Activated CD8-positive, alpha-beta memory T cell treated with anti-CD3 and anti-CD28 coated beads for 24 hours (primary cell): ENCODE data around the gene C16orf89.
"Not testable (repeated sequence)": the region's sequence is repeated elsewhere in the genome, so short reads cannot be mapped to it uniquely, and the experiment has no call there.

ENCODE experiments used
- DNase-seq: peaks from one replicate; pipeline ENCODE4 v3.0.0-alpha.2; 2020

Gene C16orf89

DNA sequence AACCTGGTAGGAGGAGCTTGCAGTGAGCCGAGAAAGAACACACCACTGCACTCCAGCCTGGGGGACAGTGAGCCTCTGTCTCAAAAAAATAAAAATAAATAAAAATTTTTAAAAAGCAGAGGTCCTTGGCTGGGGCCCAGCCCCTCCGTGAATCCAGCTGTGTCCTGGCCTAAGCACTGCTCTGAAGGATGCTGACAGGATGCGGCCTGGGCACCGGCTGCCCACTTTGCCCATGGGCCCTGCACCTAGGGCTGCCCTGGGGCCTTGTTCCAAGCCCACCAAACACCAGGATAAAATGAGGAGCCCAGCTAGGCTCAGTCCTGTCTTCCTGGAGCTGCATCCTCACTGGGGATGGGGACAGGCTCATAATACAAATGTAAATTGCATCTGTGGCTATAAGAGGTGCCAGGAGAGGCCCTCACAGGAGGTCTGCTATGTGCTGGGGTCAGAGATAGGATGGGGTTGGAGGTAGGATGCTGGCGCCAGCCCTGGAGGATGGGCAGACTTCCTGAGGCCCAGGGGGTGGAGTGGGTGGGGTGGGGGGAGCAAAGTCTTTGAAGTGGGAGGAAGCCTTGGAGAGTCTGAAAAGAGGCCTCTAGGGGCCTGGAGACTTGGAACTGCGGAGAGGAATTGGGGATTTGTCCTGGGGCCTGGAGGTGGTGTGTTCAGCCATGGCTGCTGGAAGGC lies 6.2 kb downstream of the C16orf89 start:
- DNase-seq: no peak

DNA sequence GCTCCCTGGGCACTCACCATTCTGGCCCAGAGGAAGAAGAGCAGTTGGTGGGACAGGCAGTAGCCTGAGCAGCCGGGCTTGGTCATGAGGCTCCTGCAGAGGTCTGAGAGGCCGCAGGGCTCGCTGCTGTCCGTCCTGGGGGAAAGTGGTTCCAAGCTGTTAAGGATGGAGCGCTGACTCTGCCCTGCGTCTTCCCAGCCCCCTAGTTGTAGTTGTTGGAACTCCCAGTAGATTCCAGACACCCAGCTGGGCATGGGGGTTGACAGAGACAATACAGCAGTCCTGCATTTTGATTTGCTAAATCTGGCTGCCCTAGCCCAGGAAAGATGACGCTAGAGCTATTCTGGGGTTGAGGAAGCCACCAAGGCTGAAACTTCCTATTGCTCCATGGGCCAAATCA lies 7.3 kb downstream of the C16orf89 start:
- DNase-seq: no peak

DNA sequence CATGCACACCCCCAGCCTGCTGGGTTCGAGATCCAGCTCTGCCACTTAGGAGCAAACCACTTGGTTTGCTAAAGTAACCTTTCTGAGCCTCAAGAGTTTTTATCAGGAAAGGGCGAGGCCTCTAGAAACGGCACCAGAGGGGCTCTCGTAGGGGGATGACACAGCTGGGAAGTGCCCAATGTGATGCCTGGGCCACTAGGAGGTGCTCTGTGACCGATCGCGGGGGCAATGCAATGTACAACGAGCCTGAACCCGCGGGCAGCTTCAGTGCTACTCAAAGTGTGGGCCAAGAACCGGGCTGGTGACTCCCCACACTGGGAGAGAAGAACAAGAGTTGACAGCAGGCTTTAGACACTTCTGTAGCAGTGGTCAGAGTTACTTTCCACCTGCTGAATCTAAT lies 9.4 kb downstream of the C16orf89 start:
- DNase-seq: peak; percentile 70

DNA sequence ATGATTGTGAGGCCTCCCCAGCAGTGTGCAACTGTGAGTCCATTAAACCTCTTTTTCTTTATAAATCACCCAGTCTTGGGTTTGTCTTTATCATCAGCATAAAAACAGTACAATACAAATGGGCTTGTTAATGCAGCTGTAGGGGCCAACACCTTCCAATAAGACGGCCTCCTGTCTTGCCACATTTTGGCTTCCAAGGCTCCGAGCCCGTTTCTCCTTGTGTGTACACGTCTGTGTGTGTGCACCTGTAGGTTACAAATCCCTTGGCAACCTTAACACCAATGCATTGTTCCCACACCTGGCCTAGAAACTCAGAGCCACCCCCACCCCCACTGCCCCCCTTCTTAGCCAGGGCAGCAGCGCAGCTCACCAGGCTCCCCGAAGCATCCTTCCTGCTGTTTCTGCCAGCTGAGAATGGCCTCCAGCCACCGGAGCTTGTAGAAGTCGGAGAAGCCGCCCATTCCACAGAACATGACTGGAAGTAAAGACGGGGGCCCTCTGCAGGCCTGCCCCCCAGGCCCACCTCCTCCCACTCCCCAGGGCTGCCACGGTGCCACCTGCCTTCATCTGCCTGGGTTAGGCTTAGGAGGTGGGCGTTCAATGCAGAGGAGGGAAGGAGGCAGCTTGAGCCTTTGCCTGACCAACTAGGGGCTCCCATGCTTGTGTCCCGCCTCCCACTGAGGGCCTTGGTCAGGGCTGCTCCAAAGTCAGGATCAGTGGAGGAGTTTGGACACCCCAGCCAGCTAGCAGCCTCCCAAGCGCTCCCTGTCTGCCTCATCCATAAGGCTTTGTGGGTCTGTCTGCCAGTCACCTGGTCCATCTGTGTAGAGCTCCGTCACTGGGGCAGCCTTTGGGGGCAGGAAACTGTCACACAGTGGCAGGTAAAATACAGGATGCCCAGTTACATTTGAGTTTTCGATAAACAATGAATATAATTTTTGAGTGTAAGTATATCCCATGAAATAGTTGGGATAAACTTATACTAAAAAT lies 10.6 kb downstream of the C16orf89 start:
- DNase-seq: no peak

DNA sequence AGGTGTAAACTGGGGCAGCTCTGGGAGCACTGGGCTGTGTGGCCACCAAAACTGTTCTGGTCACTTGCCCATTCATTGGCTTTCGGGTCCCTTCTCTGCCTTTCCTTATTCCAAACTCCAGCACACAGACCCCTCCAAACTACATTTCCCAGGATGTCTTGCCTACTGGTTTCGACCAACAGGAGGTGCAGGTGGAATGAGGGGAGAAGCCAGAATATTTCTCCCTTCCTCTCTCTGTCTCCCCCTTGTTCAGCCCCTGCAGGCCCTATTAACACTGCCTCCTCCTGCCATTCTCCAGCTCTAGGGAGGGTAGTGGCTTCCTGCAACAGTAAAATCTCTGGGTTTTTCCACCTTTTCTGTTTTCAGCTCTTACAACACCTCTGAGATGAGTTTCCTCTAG lies 18.8 kb downstream of the C16orf89 start:
- DNase-seq: no peak

DNA sequence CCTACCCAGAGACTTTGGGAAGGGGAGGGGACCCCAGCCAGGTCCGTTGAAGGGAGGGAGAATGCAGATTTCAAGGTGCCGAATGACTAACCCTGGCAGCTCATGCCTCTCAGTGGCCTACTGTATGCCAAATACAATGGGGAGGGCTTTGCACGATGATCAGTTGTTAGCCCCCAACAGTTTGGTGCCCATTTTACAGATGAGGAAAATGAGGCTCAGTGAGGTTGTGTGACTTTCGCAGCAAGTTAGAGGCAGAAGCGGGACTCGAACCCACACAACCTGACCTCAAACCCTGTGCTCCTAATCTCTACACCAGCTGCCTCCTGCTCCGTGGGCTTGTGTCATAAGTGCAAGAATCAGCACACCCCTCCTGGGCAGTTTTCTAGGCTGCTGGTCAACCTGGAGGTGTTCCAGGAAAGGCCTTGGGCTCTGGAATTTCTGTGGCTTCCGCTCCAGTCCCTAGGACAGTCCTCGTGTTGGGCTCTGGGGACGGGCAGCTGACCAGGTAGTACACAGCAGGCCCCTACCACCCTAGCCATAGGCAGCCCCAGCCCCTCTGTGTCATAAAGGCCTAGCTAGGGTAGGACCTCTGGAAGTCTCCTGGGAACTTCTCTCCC lies 20.1 kb downstream of the C16orf89 start:
- DNase-seq: no peak

DNA sequence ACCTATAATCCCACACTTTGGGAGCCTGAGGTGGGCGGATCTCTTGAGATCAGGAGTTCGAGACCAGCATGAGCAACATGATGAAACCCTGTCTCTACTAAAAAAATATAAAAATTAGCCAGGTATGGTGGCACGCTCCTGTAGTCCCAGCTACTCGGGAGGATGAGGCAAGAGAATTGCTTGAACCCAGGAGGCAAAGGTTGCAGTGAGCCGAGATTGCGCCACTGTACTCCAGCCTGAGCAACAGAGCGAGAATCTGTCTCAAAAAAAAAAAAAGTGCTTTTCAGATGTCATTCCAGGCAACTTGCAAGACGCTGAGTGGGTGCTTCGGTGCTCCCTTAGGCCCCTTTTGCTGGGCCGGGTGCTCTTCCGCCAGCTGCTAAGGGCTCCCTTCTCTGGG lies 21.2 kb downstream of the C16orf89 start:
- DNase-seq: not testable (repeated sequence)

DNA sequence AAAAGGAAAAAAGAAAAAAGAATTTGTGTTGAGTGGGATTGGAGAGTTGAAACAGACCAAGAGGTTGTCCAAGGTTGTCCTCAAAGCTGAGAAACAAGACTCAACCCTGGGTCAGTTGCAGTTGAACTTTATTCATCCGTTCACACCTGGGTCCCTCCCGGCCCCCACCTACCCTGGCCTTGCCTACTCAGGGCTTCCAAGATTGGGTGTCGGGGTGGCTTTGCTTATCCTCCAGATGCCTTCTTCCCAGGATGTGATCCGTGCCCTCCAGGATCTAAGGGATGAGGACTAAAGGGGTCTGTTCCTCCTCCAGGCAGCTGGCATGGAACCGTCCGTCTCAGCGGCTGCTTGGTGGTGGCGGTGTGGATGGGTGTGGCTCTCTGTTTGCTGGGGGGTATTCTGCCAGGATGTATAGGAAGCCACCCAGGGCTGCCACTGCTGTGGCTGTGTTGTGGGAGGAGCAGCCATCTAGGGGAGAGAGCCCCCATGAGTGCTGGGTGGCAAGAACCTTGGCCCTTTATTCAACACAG lies 21.7 kb downstream of the C16orf89 start:
- DNase-seq: no peak

DNA sequence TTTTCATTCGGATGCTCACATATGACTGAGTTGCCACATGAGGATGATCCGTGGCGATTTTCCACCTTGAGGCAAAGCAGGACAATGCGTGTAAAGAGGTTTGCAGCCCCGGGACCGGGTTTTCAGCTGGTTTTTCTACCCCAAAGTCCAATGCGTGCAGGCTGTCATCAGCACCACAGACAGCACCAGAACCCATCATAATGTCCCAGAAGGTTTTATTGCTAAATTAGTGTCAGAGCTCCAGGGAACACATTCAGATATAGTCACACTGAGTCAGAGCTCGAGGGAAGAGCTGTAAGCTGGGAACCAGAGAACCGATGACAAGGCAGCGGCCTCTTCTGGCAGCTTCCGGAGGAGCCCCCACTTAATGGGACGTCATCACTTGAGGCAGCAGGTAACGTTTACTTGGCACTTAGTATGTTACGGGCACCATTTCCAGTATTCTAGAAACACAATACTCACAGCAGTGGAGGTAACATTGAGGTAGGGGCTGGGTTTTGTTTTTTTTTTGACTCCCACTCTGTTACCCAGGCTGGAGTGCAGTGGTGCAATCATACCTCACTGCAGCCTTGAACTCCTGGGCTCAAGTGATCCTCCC lies 23.1 kb downstream of the C16orf89 start:
- DNase-seq: no peak

DNA sequence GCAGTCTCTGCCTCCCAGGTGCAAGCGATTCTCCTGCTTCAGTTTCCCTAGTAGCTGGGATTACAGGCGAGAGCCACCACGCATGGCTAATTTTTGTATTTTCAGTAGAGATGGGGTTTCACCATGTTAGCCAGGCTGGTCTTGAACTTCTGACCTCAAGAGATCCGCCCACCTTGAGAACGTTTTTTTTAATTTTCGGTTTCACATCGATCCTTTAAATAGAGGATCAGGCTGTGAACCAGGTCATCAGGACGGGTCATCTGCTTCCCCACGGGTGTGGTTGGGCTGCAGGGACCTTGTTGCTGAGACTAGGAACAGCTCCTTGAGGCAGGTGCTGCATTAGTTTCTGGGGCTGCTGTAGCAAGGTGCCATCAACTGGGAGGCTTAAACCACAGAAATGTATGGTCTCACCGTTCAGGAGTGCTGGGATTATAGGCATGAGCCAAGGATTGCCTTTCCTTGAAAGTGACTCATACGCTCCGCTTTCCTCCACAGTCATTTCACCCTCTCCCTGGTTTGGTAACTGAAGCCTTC lies 24.1 kb downstream of the C16orf89 start:
- no peak for DNase-seq

DNA sequence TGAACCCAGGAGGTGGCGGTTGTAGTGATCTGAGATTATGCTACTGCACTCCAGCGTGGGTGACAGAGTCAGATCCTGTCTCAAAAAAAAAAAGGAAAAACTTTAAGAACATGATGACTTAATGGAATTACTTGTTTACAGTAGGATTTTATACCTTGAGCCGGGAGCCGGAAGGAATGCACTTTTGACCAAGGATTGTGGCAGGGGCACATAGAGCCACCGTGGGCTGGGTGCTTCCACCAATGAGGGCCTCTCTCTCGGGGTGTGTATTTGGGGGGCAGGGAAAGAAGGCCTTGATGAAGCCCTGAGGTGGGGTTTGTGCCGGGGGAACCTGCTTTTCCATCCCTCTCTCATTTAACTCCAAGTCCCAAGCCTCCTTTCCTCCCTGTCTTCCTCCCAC lies 25.3 kb downstream of the C16orf89 start:
- DNase-seq: no peak

DNA sequence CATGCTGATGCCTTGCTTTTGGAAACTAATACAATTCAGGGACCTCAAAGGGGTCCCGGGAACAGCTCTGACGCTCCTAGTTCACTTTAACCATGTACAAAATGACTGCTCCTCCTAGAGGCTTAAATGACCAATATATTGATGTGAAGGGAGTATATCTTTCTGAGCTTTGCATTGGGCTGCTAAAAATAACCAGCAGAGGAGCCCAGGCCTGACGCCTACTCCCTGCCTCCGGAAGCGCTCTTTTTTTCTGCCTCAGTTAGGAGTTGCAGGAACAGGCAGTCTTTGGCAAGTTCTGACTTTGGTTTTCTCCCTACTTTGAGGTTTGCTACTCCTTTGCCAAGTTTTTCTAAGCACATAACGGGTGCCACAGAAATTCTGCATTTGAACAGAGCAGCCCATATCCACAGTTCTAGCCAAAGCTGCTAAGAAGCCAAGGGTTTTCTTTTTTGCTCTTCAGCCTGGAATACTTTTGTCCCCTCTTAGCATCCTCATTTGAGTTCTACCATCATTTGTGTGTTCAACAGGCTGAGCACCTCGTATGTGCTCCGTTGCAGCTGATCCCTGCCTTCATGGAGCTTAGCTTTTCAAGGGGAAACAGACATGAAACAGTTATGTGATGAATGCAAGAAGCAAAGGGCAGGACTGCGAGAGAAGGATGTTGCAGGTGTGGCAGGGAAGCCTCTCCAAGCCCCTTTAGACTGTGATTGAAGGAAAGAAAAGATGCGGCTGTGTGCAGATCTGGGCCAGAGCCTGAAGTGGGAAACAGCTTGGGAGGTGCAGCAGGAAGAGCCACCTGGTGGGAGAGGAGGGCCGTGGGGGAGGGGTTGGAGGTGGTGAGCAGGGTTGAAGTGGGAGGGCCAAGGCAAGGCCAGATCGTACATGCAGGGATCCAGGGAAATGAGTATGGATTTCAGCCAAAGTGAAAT lies 29.3 kb downstream of the C16orf89 start:
- DNase-seq: no peak

DNA sequence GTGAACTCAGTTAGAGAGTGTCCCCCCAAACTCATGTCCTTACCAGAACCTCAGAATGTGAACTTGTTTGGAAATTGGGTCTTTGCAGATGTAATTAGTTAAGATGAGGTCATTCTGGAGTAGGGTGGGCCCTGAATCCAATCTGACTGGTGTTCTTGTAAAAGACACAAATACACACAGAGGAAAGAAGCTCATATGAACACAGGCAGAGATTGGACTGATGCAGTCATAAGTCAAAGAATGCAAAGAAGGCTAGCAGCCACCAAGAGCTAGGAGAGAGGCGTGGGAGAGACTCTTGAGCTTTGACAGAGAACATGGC lies 29.9 kb downstream of the C16orf89 start:
- no peak for DNase-seq

DNA sequence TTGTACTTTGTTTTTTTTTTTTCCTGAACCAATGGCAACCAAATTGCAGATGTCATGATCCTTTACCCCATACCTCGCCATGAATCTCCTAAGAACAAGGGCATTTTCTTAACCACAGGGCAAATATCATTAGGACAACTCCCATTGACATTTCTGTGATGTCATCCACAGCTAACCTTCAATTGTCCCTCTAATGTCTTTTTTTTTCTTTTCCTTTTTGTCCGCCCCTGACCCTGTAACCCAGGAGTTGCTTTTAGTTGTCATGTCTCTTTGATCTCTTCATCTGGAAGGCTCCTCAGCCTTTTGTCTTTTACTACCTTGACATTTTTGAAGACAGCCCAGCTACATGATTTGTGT lies 31.6 kb downstream of the C16orf89 start:
- no peak for DNase-seq

DNA sequence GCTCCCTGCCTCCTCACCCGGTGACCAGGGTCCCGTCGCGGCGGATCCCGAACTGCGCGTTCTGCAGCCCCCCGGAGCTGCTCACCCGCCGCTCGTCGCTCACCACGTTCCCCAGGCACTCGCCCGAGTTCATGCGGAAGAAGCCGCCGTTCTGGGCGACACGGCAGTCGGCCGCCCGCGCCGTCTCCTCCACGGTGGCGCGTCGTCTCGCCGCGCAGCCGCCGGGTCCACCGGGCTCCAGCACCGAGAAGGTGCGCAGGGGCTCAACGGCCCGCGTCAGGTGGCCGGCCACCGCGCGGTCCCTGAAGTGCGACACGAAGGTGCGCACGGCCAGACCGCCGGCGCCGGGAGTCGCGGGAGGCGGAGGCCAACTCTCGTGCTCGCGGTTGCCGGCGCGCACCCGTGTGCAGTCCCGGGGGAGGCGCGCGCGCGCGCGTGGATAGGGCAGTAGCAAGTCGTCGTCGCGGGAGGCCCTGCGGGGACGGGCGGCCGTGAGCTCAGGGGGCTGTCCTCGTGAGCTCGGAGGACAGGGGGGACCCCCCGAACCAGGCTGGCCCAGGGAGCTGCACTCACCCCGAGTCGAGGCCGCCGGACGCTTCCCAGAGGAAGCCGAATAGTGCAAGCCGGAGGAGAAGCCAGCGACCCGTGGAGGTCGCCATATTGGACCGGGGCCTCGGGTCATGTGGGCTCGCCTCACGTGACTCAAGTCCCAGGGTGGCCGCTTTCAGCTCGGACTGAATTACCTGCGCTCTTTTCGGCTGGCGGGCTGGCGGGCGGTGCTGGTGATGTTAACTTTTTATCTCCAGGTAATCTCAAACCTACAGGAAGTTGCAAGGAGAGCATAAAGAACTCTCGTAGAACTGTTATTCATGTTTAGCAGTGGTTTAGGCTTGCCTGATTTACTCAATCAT lies 32.2 kb downstream of the C16orf89 start, which contains the start of gene NAGPA:
TSS of gene NAGPA (minus strand) at position 680 of the 911 bp plus-strand sequence. CDS start at position 659, 21 bp downstream.
- peak; percentile 93 for DNase-seq

DNA sequence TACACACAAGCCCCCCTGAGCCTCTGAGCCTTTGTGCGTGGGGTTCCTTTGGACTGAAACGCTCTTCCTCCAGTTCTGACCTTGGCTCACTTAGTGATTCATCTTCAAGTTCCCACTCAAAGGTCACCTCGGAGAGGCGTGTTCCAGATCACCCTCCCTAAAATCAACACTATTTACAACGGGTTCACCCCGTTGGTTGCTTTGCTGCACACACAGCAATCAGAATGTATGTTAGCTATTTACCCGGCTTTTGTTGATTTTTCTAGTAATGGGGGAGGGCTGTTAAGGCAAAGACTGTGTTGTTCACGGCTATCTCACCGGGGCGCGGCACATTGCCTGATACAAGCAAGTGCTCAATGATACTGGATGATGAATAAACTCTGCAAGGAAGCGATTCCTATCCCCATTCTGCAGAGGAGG lies 33.0 kb downstream of the C16orf89 start:
- DNase-seq: no peak

DNA sequence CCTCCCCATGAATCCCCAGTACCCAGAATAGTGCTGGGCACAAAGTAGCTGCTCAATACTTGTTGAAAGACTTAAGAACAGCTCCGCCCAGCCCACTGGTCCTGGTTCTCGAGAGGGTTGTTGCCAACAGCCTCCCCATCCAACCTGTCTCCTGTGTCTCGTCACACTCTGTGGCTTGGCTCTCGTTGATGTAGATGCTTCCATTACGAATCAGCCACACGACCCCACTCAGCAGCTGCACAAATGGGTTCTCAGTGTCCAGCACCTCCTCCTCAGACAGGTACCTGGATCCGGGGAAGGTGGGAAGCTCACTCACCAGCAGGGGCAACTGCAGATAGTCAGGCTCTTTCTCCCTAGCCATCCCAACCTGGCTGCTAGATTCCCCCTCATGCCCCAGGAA lies 34.2 kb downstream of the C16orf89 start:
- DNase-seq: no peak

DNA sequence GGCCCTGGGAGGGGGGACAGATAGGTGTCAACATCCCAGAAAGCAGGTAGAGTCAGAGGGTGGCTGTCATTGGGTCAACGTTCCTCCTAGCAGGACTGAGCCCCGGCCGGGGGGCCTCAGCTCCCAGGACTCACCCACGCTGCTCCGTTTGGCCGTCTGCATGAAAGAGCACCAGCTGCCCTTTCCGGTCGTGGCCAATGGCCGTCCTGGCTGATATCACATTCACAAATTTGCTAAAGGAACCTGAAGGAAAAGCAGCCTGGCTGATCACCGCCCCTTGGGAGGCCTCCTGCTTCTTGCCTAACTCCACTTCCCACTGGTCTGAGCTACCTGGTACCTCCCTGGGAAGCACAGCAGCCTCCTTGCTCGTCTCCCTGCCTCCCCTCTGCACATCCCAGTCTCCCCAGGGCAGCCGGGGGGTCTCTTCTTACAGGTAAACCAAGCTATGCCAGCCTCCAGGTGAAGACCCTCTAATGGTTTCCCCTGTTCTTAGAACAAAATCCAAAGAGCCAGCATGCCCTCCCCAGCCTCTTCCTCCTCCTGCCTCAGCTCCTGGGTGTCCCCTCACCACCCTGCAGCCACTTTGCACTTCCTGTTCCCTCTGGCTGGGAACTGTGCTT lies 35.4 kb downstream of the C16orf89 start:
- no peak for DNase-seq

DNA sequence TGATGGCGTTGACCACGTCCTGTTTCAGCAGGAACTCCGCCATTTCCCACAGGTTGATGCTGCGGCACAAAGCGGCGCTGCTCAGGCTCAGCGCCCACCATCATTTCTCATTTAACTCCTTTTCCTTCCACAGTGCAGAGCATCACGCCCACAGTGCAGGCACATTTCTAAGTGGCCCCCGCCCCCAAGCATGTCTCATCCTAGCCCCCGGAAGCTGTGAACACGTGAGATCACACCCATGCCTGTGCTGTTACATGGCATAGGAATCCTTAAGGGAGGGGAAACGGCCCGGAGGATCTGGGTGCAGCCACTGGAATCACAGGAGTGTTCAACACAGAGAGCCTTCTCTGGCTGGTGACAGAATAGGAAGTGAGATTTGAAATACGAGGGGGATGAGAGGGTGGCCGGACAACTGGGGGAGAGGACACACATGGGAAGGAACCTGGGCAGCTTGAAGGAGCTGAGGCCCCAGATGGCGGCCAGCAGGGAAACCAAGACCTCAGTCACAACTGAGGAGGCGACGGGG lies 36.7 kb downstream of the C16orf89 start:
- DNase-seq: no peak
